Fibroblast of pulmonary artery (primary cell): ENCODE measurements around the gene ZNF600.
"Not testable (repeated sequence)": the region's sequence is repeated elsewhere in the genome, so short reads cannot be mapped to it uniquely, and the experiment has no call there.

Experiments used
- DNase-seq: peaks from one replicate; pipeline ENCODE4 v3.0.0-alpha.2; 2010; ENCODE audit warnings: low read depth
- H3K4me3 ChIP-seq: replicated peaks from 2 replicates; pipeline ENCODE4 v1.5.1; 2011; ENCODE audit warnings: low read depth, mild to moderate bottlenecking, control low read depth, low read length, moderate library complexity
- CTCF ChIP-seq: IDR thresholded peaks from 2 replicates; pipeline ENCODE4 v1.5.1; 2011; ENCODE audit warnings: mild to moderate bottlenecking, control low read depth, low read length, inconsistent platforms; ENCODE audit errors: missing control alignments

Gene ZNF600

DNA sequence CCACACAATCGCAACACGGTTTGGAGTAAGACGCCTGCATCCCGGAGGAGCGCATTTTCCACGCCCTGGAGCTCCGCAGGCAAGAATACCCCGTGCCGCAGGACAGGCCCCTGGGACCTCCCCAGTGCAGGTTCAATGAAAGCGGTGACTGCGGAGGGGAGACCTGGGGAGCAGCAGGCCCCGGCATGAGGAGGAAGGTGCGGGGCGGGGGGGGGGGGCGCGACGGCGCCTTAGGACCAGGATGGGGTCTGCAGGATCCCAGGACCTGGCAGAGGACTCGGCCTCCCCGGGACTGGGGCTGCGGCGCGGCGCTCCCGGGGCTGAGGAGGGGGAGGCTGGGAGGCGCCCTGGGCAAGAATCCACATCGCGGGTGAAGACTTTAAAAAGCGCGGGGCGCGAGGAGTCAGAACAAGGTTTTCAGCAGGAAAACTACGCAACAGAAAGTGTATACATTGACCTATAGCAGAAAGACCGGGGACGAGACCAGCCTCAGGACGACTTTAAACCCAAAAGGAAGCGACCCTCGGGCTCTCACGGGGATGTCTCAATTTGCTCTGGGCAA, 52.2 kb downstream of the ZNF600 start:
- peak; percentile 6 for DNase-seq
- TF ChIP-seq CTCF = no peak
- H3K4me3 ChIP-seq = peak overlapping the region; percentile 95

DNA sequence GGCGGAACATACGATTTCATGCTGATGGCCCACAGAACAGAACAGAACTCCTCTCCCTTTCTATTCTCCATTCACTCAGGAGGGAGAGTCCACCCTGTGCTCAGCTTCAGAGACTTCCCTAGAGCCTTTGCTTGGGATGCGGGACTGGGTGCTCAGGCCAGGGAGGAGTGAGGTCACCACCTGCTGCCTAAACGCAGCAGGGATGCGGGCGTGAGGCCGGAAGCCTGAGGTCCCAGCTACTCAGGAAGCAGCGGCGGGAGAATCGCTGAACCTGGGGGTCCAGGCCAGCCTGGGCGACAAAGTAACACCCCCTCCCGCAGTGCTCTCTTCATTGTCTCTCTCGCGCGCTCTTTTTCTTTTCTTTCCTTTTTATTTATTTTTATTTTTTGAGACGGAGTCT, 60.5 kb downstream of the ZNF600 start:
- H3K4me3 ChIP-seq, DNase-seq: not testable (repeated sequence)

DNA sequence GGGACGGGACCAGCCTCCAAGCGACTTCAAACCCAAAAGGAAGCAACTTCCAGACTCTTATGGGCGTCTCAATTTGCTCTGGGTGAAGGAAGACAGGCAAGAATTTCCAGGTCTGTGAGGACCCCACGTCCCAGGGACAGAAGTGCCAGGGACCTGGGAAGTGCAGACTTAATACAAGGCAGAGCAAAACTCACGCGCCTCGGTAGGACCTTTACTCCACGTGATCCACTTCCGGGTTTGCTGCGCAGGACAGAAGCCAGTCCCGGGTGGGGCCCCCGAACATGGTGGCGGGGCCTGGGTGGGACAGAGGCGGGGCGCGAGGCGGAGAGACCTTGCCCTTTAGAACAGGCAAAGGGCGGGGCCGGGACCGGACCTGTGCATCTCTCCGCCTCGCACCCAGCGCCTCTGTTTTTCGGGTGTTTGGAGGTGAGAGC, 61.0 kb downstream of the ZNF600 start:
- DNase-seq = no peak
- no peak overlapping the region for H3K4me3 ChIP-seq
- TF ChIP-seq CTCF = no peak

GRCh38 chr19:52724701-52725514, 61.7 kb downstream of the ZNF600 start:
- no peak for DNase-seq
- no peak overlapping the region for H3K4me3 ChIP-seq
- no peak for TF ChIP-seq CTCF

GRCh38 chr19:52723907-52724598, 62.5 kb downstream of the ZNF600 start:
- DNase-seq, H3K4me3 ChIP-seq: not testable (repeated sequence)

DNA sequence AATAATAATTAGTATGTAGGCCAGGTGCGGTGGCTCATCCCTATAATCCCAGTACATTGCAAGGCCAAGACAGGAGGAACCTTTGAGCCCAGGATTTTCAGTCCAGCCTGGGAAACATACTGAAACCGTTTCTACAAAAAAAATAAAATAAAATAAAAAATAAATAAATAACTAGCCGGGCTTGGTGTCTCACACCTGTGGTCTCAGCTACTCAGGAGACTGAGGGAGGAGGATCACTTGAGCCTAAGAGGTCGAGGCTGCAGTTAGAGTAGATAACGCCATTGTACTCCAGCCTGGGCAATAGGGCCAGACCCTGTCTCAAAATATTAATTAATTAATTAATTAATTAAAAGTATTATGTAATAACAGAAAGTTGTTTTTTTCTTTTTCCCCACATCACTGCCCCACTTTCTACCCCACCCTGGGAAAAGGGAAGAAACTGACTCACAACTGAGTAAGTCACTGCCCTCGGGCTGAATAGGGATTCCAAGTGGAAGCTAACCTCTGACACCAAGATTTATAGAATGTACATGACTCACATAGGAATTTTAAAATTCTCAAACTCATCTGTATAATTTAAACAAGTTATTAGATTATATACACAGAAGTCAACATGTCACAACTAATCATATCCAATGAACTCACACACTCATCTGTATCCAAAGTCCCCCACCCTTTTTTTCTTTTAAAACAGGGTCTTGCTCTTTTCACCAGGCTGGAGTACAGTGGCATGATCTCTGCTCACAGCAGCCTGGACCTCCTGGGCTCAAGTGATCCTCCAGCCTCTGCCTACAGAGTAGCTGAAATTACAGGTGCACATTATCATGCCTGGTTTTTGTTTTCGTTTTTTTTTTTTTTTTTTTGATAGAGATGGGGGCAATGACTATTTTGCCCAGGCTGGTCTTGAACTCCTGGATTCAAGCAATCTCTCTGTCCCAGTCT, 64.3 kb downstream of the ZNF600 start:
- TF ChIP-seq CTCF = no peak
- DNase-seq = peak; percentile 62
- no peak overlapping the region for H3K4me3 ChIP-seq

DNA sequence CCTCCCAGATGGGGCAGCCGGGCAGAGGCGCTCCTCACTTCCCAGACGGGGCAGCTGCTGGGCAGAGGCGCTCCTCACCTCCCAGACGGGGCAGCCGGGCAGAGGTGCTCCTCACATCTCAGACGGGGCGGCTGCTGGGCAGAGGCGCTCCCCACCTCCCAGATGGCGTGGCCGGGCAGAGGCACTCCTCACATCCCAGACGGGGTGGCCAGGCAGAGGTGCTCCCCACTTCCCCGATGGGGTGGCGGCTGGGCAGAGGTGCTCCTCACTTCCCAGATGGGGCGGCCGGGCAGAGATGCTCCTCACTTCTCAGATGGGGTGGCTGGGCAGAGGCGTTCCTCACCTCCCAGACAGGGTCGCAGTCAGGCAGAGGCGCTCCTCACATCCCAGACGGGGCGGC, 66.0 kb downstream of the ZNF600 start:
- DNase-seq, H3K4me3 ChIP-seq: not testable (repeated sequence)

DNA sequence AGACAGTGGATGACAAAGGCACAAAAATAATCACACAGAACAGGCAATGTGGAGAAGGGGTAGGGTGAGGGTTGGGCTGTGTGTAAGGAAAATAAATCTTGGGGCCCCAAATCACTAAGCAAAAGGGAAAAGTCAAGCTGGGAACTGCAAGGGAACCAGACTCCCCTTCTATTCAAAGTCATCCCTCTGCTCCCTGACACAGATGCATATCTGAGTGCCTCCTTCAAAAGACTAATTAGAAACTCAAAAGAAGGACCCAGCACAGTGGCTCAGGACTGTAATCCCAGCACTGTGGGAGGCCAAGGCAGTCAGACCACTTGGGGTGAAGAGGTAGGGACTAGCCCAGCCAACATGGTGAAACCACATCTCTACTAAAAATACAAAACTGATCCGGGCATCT, 70.1 kb downstream of the ZNF600 start:
- DNase-seq = no peak
- no peak overlapping the region for H3K4me3 ChIP-seq
- no peak for TF ChIP-seq CTCF

DNA sequence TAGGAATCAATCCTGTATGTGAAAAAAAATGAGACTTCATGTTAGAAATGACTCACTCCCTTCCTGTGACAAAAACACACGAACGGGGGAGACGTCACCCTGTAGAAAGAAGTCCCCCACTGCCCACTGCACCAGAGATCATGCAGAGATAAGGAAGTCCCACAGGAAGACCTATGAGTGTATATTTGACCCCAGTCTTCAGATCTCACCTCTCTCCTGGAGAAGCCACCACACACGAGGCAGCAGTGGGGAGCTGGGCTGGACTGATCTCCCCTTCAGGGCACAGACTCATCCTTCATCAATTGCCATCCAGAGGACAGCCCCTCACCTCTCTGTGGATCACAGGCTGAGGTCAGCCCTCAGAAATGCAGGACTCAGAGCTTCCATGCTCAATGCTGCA, 70.7 kb downstream of the ZNF600 start:
- peak; percentile 8 for DNase-seq
- H3K4me3 ChIP-seq = not testable (repeated sequence)

- DNase-seq, H3K4me3 ChIP-seq: not testable (repeated sequence)
Measured at GRCh38 chr19:52715330-52715729, 71.3 kb downstream of the ZNF600 start.
